A549 (cell line): Measurements from ENCODE around the gene CH25H. TPM values are rescaled to one million over a fixed set of nuclear protein-coding genes. Genes with fewer than 3 reads are reported as not detected.

ENCODE experiments used
- ATAC-seq, 2 experiments: fragments of 200-7000 bp in 1 of 2; fragments of >200 bp in 1 of 2; cut with Nextera tagmentation in 1 of 2; cut with Tn5 transposase in 1 of 2; 3 replicates each; pipeline versions ENCODE4 v1.8.0 to v1.9.1; 2018 to 2020; ENCODE audit warnings: mild to moderate bottlenecking in 1 of 2, moderate library complexity in 1 of 2
- CTCF ChIA-PET: fragments of 300-600 bp; sonication (Branson Sonifier 250); formaldehyde crosslinking; extraction: SDS; loops from one replicate; lab custom pipeline; 2021; ENCODE audit warnings: antibody characterized with exemption, inconsistent platforms; lab: Yijun Ruan, JAX
- POLR2A ChIA-PET: fragments of 350-600 bp; formaldehyde crosslinking; extraction: SDS; loops from one replicate; lab custom pipeline; 2021; ENCODE audit warnings: antibody characterized with exemption, inconsistent platforms; lab: Yijun Ruan, JAX
- DNase-seq, 2 experiments: peaks; one replicate each; pipeline versions ENCODE4 v3.0.0 to v3.0.0-alpha.2; 2011 to 2016; ENCODE audit warnings: low read depth in 1 of 2, low spot score in 1 of 2
- FAIRE-seq: peaks from 2 replicates; lab custom pipeline; 2011; peaks lifted over from hg19 to GRCh38; lab: Jason Lieb, UNC
- H3K27ac ChIP-seq, 2 experiments: fragments of >200 bp; sonication (Bioruptor Twin); formaldehyde crosslinking; 3 replicates each; pipeline ENCODE4 v1.5.1; 2016 to 2017
- H3K4me1 ChIP-seq: fragments of >200 bp; sonication (Bioruptor Twin); formaldehyde crosslinking; 3 replicates; pipeline ENCODE4 v1.6.1; 2016
- H3K4me2 ChIP-seq: fragments of >200 bp; sonication (Bioruptor Twin); formaldehyde crosslinking; 3 replicates; pipeline ENCODE4 v1.6.1; 2016
- H3K4me3 ChIP-seq: fragments of >200 bp; sonication (Bioruptor Twin); formaldehyde crosslinking; 3 replicates; pipeline ENCODE4 v1.5.1; 2016
- H3K9me3 ChIP-seq: fragments of >200 bp; sonication (Bioruptor Twin); formaldehyde crosslinking; 3 replicates; pipeline ENCODE4 v1.6.1; 2016
- CEBPB ChIP-seq, 2 experiments: fragments of >200 bp in 1 of 2; sonication (Bioruptor Twin) in 1 of 2; formaldehyde crosslinking in 1 of 2; IDR thresholded peaks; 2 replicates each; pipeline ENCODE4 v1.6.1; 2012 to 2016
- CHD2 ChIP-seq: fragments of 150-350 bp; IDR thresholded peaks from 2 replicates; pipeline ENCODE4 v1.6.1; 2014; ENCODE audit warnings: low read length; ENCODE audit not compliant: partially characterized antibody
- EHF ChIP-seq: fragments of 250-450 bp; sonication (Bioruptor Pico); IDR thresholded peaks from 2 replicates; pipeline ENCODE4 v1.5.0; 2020; ENCODE audit warnings: mild to moderate bottlenecking
- EHMT2 ChIP-seq: fragments of 200-600 bp; sonication (generic); IDR thresholded peaks from 2 replicates; pipeline ENCODE4 v1.6.1; 2016; ENCODE audit warnings: antibody characterized with exemption, low read depth, mild to moderate bottlenecking, moderate library complexity
- EP300 ChIP-seq, 2 experiments: fragments of >200 bp; sonication (Bioruptor Twin); formaldehyde crosslinking; IDR thresholded peaks; 2 replicates in 1 of 2; 3 replicates in 1 of 2; pipeline ENCODE4 v1.6.1; 2016 to 2017
- FOSB ChIP-seq: fragments of 250-450 bp; sonication (Bioruptor Pico); IDR thresholded peaks from 2 replicates; pipeline ENCODE4 v1.5.0; 2020; ENCODE audit warnings: mild to moderate bottlenecking, moderate library complexity
- FOSL2 ChIP-seq, 2 experiments: fragments of 450-650 bp in 1 of 2; fragments of >200 bp in 1 of 2; sonication (Bioruptor Twin) in 1 of 2; formaldehyde crosslinking; IDR thresholded peaks; 2 replicates each; pipeline versions ENCODE4 v1.5.0 to v1.6.1; 2016 to 2020; ENCODE audit warnings: mild to moderate bottlenecking in 1 of 2, moderate library complexity in 1 of 2
- HDAC2 ChIP-seq: fragments of 200-600 bp; sonication (generic); IDR thresholded peaks from 2 replicates; pipeline ENCODE4 v1.6.1; 2016
- HES2 ChIP-seq: fragments of >200 bp; sonication (Bioruptor Twin); formaldehyde crosslinking; IDR thresholded peaks from 2 replicates; pipeline ENCODE4 v1.6.1; 2016
- HEYL ChIP-seq: fragments of 250-450 bp; sonication (Bioruptor Pico); IDR thresholded peaks from 2 replicates; pipeline ENCODE4 v1.8.0; 2021; ENCODE audit warnings: mild to moderate bottlenecking, moderate library complexity
- JUN ChIP-seq, 2 experiments: fragments of >200 bp; sonication (Bioruptor Twin); formaldehyde crosslinking; IDR thresholded peaks; 2 replicates in 1 of 2; 3 replicates in 1 of 2; pipeline ENCODE4 v1.6.1; 2016 to 2017
- JUNB ChIP-seq: fragments of >200 bp; sonication (Bioruptor Twin); formaldehyde crosslinking; IDR thresholded peaks from 2 replicates; pipeline ENCODE4 v1.6.1; 2016
- MAFK ChIP-seq: fragments of 450-650 bp; IDR thresholded peaks from 2 replicates; pipeline ENCODE4 v1.6.1; 2014; ENCODE audit not compliant: partially characterized antibody
- MYC ChIP-seq: IDR thresholded peaks from 2 replicates; pipeline ENCODE4 v1.6.1; 2012; ENCODE audit warnings: mild to moderate bottlenecking, inconsistent platforms, low read length, improper control_type of control experiment, borderline replicate concordance
- NFE2L2 ChIP-seq: fragments of 150-350 bp; conservative IDR thresholded peaks from 2 replicates; pipeline ENCODE4 v1.6.1; 2014; ENCODE audit warnings: low read length
- PHF8 ChIP-seq: fragments of 200-600 bp; sonication (generic); IDR thresholded peaks from 2 replicates; pipeline ENCODE4 v1.6.1; 2016; ENCODE audit warnings: low read depth, mild to moderate bottlenecking, antibody characterized with exemption, moderate library complexity, borderline replicate concordance
- POLR2A ChIP-seq: IDR thresholded peaks from 2 replicates; pipeline ENCODE4 v1.6.1; 2012; ENCODE audit warnings: mild to moderate bottlenecking, low read length
- POLR2AphosphoS2 ChIP-seq: conservative IDR thresholded peaks from 2 replicates; pipeline ENCODE4 v1.6.1; 2012; ENCODE audit warnings: low read length, improper control_type of control experiment, inconsistent platforms
- REST ChIP-seq: fragments of 200-600 bp; sonication (generic); IDR thresholded peaks from 2 replicates; pipeline ENCODE4 v1.6.1; 2016; ENCODE audit warnings: antibody characterized with exemption, mild to moderate bottlenecking, moderate library complexity
- RNF2 ChIP-seq: fragments of 200-600 bp; sonication (generic); IDR thresholded peaks from 2 replicates; pipeline ENCODE4 v1.6.1; 2016; ENCODE audit warnings: low read depth, mild to moderate bottlenecking, antibody characterized with exemption, moderate library complexity, borderline replicate concordance
- SMC3 ChIP-seq: fragments of >200 bp; sonication (Bioruptor Twin); formaldehyde crosslinking; IDR thresholded peaks from 3 replicates; pipeline ENCODE4 v1.6.1; 2018; ENCODE audit warnings: inconsistent platforms
- TP53 ChIP-seq: fragments of 250-450 bp; sonication (Bioruptor Pico); IDR thresholded peaks from 2 replicates; pipeline ENCODE4 v1.5.0; 2021; ENCODE audit warnings: mild to moderate bottlenecking, moderate library complexity
- ZFP36 ChIP-seq: fragments of 450-650 bp; IDR thresholded peaks from 2 replicates; pipeline ENCODE4 v1.6.1; 2014; ENCODE audit warnings: borderline replicate concordance; ENCODE audit not compliant: partially characterized antibody
- ZNF302 ChIP-seq: fragments of 250-450 bp; sonication (Bioruptor Pico); IDR thresholded peaks from 2 replicates; pipeline ENCODE4 v1.9.0; 2021; ENCODE audit warnings: inconsistent platforms, mild to moderate bottlenecking, moderate library complexity
- WGBS: methylation state at CpG from one replicate; pipeline ENCODE4 v1.1.6; 2017; ENCODE audit errors: missing lambda C conversion rate; 5-methylcytosine and 5-hydroxymethylcytosine counted together
- polyA plus RNA-seq, 4 experiments: library from polyadenylated mRNA; depleted of rRNA in 3 of 4; stranded (reverse); fragments of >200 nt; fragmentation: RNase III in 1 of 4; extraction: RNeasy Plus Mini Kit Qiagen cat#74134 plus additional on column Dnase treatment in 1 of 4; gene quantifications; 2 replicates in 3 of 4; 3 replicates in 1 of 4; pipeline ENCODE4 v1.2.3, GENCODE V29; 2011 to 2017
- TF ChIP-seq, protein P1 (sequence below): IDR thresholded peaks from 2 replicates; pipeline ENCODE4 v1.6.1; 2012
- TF ChIP-seq, protein P2 (sequence below): fragments of >200 bp; sonication (Bioruptor Twin); formaldehyde crosslinking; IDR thresholded peaks from 3 replicates; pipeline ENCODE4 v1.6.1; 2016
- TF ChIP-seq, protein P3 (sequence below): IDR thresholded peaks from 2 replicates; pipeline ENCODE4 v1.6.1; 2012
- TF ChIP-seq, protein P4 (sequence below): IDR thresholded peaks from 2 replicates; pipeline ENCODE4 v1.6.1; 2012; ENCODE audit warnings: low read depth, borderline replicate concordance

The CH25H gene
- polyA plus RNA-seq, 2 of the 4 experiments (the other 2 are of a cell fraction), result not detected

- no peak for FAIRE-seq
- 97% methylated on average over 2 of the region's 2 CpGs for WGBS
- CTCF ChIA-PET, result interaction anchor here (1.1 to 1.7 kb wide), 5 partner anchors 12 to 267 kb away, joined by 3 to 8 read pairs (median 4); no protein-coding TSS in a partner anchor
Measured at GRCh38 chr10:89202033-89202425, 5.1 kb downstream of the CH25H start.

GRCh38 chr10:89201345-89202032, 5.6 kb downstream of the CH25H start:
- no peak for ATAC-seq
- Histone ChIP-seq H3K4me3 (no peak overlapping the region), H3K27ac (no peak overlapping the region), H3K4me1 (0 out of 3 replicates have a peak, but pooled peaks cover 1% of the 10 kb centered on the region), H3K4me2 (no peak overlapping the region), H3K9me3 (no peaks in the 10 kb centered on the region)
- POLR2A ChIA-PET, result no interaction called here
- DNase-seq, result no peak
- TF ChIP-seq EHMT2 (no peak), JUN (IDR thresholded peaks at IDR 0.05) (no peak), NFE2L2 (peak; percentile 94), RNF2 (no peak), MAFK (peak; percentile 92), FOSL2 (IDR thresholded peaks at IDR 0.05) (no peak), FOSL2 (CRISPR knock-in tag; IDR thresholded peaks at IDR 0.05) (no peak; the same call in 1 of the 2 replicates), EP300 (IDR thresholded peaks at IDR 0.05) (no peak), MYC (no peak), TP53 (CRISPR knock-in tag) (no peak), FOSB (no peak), CHD2 (no peak), POLR2AphosphoS2 (no peak), SMC3 (no peak)
- TF ChIP-seq, protein P1, sequence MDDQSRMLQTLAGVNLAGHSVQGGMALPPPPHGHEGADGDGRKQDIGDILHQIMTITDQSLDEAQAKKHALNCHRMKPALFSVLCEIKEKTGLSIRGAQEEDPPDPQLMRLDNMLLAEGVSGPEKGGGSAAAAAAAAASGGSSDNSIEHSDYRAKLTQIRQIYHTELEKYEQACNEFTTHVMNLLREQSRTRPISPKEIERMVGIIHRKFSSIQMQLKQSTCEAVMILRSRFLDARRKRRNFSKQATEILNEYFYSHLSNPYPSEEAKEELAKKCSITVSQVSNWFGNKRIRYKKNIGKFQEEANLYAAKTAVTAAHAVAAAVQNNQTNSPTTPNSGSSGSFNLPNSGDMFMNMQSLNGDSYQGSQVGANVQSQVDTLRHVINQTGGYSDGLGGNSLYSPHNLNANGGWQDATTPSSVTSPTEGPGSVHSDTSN, result no peak
- TF ChIP-seq, protein P2, sequence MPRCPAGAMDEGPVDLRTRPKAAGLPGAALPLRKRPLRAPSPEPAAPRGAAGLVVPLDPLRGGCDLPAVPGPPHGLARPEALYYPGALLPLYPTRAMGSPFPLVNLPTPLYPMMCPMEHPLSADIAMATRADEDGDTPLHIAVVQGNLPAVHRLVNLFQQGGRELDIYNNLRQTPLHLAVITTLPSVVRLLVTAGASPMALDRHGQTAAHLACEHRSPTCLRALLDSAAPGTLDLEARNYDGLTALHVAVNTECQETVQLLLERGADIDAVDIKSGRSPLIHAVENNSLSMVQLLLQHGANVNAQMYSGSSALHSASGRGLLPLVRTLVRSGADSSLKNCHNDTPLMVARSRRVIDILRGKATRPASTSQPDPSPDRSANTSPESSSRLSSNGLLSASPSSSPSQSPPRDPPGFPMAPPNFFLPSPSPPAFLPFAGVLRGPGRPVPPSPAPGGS, result no peak
- 72% methylated on average over 7 of the region's 7 CpGs for WGBS
- CTCF ChIA-PET, result interaction anchor here (0.5 to 1.7 kb wide), 7 partner anchors 12 to 267 kb away, joined by 3 to 8 read pairs (median 4); no protein-coding TSS in a partner anchor
- FAIRE-seq, result no peak

More at GRCh38 chr10:89202033-89202425, 5.1 kb downstream of the CH25H start:
- Histone ChIP-seq H3K9me3 (no peaks in the 10 kb centered on the region), H3K4me3 (no peak overlapping the region), H3K4me1 (peaks cover 7% of the 10 kb centered on the region; the same call in 1 of the 3 replicates), H3K4me2 (no peak overlapping the region), H3K27ac (no peak overlapping the region)
- POLR2A ChIA-PET, result no interaction called here
- TF ChIP-seq NFE2L2 (no peak), CEBPB (IDR thresholded peaks at IDR 0.05) (no peak), SMC3 (no peak), EHF (CRISPR knock-in tag) (no peak), ZFP36 (no peak), ZNF302 (no peak), PHF8 (no peak), POLR2A (no peak), FOSL2 (IDR thresholded peaks at IDR 0.05) (no peak), FOSL2 (CRISPR knock-in tag; IDR thresholded peaks at IDR 0.05) (no peak), HES2 (no peak), HEYL (no peak), HDAC2 (no peak), REST (no peak), JUNB (no peak)
- TF ChIP-seq, protein P3, sequence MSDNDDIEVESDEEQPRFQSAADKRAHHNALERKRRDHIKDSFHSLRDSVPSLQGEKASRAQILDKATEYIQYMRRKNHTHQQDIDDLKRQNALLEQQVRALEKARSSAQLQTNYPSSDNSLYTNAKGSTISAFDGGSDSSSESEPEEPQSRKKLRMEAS, result no peak
- TF ChIP-seq, protein P4, sequence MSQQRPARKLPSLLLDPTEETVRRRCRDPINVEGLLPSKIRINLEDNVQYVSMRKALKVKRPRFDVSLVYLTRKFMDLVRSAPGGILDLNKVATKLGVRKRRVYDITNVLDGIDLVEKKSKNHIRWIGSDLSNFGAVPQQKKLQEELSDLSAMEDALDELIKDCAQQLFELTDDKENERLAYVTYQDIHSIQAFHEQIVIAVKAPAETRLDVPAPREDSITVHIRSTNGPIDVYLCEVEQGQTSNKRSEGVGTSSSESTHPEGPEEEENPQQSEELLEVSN, result no peak
- ATAC-seq, result no peak
- DNase-seq, result no peak
